HG02943 (cell line): ENCODE data around the gene EMP2.
"Not testable (repeated sequence)": the region's sequence is repeated elsewhere in the genome, so short reads cannot be mapped to it uniquely, and the experiment has no call there.

ENCODE experiments used
- ATAC-seq: cut with Tn5 transposase; IDR thresholded peaks from one replicate; pipeline ENCODE4 v1.9.1; 2021; ENCODE audit warnings: mild to moderate bottlenecking, low read depth, moderate library complexity; ENCODE audit not compliant: unreplicated experiment

Gene EMP2, protein sequence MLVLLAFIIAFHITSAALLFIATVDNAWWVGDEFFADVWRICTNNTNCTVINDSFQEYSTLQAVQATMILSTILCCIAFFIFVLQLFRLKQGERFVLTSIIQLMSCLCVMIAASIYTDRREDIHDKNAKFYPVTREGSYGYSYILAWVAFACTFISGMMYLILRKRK

DNA sequence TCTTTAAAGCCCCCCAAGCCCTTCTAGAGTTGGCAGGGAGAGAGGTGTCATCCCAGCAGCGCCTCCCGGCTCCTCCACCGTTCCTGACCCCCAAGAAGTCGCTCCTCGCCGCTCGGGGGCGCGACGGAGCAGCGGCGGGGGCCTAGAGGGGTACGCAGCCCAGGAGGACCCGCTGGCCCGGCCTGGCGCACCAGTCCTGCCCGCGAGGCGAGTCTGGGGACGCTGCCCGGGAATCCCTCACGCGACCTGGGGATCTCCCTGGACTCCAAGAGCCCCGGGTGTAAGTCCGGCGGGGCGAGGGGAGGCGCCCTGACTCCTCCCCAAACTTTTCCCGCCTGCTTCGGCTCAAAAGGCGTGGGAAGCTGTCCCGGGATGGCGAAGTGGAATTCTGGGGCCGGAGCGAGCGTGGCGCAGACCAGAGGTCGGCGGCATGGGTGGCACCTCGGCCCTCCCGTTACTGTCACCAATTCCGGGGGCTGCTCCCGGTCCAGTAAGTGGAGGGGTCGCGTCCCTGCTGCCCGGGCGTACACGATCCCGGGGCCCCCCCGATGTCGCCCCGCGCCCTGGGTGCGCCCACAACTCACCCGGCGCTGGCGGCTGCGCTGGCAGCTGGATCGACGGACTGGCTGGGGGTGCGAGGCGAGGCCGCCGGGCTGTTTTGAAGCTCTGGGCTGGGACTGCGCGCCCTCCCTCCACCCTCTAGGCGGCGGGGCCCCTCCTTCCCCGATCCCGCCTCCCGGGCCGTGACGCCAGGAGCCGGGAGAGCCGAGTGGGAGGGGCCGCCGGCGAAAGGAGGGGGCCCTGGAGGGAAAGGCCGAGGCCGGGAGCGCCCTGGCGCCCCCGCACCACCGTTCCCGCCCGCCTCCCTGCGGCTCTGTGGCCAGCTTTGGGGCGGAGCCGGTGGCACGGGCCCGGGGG lies at the start of gene EMP2:
Gene EMP2 (minus strand): TSS at position 634 of the 918 bp plus-strand sequence. CDS start 32,981 bp downstream, outside the sequence.
- ATAC-seq, result no peak

DNA sequence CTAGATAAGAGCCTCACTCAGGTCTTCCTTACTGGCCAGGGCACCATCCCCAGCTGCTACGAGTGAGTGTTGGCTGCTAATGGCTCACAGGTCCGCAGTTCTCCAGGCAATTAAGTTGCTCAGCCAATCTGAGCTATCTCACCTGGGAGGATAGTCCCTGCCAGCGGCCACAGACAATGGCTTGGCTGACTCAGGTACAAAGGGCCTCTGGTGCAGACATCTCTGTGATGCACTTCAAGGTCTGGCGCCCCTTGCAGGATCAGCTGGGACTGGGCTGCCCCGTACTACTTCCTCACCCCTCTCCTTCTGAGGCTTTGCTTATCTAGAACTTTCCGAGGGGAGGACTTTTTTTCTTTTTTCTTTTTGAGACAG lies 49.2 kb upstream of the EMP2 start:
- no peak for ATAC-seq

DNA sequence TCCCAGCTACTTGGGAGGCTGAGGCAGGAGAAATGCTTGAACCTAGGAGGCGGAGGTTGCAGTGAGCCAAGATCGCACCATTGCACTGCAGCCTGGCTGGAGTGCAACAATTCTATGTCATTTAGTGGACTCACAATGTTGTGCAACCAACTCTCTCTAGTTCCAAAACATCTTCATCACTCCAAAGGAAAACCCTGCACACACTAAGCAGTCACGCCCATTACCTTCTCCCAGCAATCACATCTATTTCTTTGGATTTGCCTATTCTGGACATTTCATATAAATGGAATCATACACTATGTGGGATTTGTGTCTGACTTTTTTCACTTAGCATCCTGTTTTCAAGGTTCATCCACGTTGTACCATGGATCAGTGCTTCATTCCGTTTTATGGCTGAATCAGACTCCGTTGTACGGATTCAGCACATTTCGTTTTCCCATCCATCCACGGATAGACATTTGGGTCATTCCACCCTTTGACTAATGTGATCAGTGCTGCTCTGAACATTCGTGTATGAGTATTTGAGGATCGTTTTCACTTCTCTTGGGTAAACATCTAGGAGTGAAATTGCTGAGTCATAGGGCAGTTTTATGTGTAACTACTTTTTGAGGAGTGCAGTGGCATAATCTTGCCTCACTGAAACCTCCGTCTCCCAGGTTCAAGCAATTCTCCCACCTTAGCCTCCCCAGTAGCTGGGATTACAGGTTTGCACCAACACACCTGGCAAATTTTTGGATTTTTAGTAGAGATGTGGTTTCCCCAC lies 45.4 kb upstream of the EMP2 start:
- no peak for ATAC-seq

DNA sequence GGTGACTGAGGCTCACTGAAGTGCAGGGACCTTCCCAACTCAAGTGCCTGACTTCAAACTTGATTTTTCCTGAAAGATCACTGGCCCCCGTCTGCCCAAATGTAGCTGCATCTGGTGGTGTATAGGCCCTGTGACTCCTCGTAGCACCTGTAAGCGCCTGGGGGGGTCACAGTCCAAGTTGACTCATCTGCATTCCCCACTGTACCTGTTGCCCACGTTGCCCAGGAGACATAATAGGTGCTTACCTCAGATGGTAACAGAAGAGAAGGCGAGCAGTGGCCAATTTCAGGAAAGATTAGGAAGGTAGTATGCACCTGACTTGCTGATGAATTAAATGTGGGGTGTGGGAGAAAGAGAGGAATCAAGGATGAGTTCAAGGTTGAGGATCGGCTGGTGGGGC lies 44.1 kb upstream of the EMP2 start:
- no peak for ATAC-seq

DNA sequence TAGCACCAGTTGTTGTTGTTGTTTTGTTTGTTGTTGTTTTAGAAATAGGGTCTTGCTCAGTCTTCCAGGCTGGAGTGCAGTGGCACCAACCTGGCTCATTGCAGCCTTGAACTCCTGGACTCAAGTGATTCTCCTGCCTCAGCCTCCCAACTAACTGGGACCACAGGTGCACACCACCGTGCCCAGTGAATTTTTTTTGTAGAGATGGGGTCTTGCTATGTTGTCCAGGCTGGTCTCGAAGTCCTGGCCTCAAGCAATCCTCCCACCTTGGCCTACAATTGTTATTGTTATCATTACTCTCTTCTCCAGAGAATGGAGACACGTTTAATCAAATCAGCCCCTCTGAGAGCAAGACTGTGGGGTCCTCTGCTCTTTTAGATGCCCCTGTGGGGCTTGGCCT lies 42.7 kb upstream of the EMP2 start:
- ATAC-seq, result no peak

DNA sequence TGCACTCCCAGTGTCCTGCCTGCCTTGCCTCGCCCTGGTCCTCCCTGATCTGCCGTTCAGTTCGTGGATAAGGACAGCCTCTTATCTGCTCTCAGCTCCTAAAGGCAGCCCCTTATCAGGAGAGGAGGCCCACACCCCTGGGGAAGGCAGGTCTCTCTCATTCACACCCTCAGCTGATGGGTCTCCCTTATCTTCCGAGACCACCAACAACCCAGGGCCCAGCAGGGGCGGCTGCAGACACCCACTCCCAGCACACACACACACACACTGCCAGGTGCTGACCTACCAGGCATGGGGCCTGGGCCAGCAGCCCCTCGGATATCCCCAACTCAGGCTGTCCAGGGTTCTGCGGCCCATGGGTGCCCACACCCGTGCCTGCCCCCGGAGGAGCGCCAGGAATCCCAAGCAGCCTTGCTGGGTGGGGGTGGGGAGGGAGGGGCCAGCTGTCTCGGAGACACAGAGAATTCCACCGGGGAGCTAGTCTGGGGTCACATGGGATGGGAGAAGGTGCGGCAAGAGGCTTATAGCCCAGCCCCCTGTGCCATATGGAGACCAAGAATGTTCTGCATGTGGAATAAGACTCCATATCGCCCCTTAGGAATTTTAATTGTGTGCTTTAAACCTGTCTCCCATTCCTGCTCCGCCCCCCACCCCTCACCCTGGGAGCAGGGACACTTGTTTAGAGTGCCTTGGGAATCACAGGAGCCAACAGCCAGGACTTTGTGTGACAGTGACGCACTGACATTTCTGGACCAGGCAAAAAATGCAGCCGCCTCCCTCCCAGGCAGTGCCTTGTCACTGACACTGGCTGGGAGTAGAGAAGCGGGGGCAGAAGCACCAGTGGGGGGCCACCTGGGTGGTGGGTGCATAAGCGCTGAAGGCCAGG lies 41.9 kb upstream of the EMP2 start:
- no peak for ATAC-seq

DNA sequence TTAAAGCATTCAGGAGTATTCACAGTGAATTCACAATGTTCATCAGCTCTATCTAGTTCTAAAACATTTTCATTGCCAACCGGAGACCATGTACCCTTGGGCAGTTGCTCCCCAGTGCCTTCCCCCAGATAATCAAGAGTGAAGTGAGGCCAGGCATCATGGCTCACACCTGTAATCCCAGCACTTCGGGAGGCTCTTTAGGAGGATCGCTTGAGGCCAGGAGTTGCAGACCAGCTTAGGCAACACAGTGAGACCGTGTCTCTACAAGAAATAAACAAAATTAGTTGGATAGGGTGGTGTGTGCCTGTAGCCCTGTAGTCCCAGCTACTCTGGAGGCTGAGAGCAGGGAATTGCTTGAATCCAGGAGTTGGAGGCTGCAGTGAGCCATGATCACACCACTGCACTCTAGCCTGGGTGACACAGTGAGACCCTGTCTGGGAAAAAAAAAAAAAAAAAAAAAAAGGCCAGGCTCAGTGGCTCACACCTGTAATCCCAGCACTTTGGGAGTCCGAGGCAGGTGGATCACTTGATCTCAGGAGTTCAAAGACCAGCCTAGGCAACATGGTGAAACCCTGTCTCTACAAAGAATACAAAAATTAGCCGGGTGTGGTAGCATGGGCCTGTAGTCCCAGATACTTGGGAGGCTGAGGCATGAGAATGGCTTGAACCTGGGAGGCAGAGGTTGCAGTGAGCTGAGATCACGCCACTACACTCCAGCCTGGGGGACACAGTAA lies 41.0 kb upstream of the EMP2 start:
- ATAC-seq, result not testable (repeated sequence)

DNA sequence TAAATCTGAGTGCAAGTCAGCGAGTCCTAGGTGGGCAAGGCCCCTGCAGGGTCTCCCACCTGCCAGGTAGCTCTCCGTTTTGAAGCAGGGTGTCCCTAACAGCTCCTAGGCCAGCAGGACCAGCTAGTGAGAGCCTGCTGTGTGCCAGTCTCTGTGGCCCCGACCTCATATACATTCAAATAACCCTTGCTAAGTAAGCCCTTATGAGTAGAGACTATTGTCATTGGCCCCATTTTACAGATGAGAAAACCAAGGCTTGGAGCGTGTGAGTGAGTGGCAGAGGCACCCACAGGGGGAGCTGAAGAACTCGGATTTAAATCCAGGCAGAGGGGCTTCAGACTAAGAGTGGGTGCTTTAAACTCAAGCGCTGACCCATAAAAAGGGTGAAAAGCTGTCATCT lies 39.7 kb upstream of the EMP2 start:
- no peak for ATAC-seq

DNA sequence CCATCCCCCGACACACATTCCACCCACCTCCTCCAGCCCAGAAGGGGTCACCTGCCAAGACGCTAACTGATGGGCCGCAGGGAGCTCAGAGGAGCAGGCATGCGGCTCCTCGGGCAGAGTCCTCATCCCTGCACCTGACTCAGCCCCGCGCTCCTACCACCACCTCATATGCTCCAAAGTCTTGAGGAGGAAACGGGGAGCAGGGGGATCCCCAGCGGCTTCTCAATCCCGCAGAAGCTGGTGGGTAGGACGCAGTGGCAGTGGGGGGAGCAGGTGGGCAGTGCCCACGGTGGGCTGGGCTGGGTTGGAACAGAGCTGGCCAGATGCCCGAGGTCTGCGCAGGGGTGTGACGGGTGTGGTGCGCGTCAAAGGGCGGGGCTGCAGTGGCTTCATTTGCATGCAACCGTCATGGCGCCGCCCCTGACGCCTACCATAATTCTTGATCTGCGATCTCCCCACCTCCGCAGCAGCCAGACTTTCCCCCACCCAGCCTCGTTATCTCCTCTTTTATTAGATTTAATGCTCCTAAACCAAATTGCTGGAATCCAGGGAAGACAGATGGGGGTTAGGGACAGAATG lies 39.0 kb upstream of the EMP2 start:
- no peak for ATAC-seq

DNA sequence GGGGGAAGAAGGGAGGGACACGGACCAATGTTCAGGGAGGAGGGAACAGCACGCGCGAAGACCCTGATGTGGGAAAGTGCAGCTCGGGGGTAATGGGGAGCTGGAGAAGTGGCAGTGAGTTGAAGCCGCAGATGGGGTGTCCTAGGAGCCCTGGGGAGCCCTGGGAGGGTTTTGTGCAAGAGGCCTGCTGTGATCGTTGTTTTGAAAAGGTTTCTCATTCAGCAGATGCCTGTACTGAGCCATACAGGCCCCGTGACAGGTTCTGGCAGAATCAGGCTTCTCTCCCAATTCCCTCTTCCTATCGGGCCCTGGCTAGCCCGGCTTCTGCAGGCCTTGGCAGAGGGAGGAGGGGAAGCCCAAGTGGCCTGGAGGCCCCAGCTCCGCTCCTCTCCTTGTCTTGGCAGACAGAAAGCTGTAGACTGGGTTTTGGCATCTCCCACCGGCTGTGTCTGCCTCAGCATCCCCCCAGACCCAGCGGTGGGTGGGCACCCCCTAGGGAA lies 38.4 kb upstream of the EMP2 start:
- no peak for ATAC-seq

DNA sequence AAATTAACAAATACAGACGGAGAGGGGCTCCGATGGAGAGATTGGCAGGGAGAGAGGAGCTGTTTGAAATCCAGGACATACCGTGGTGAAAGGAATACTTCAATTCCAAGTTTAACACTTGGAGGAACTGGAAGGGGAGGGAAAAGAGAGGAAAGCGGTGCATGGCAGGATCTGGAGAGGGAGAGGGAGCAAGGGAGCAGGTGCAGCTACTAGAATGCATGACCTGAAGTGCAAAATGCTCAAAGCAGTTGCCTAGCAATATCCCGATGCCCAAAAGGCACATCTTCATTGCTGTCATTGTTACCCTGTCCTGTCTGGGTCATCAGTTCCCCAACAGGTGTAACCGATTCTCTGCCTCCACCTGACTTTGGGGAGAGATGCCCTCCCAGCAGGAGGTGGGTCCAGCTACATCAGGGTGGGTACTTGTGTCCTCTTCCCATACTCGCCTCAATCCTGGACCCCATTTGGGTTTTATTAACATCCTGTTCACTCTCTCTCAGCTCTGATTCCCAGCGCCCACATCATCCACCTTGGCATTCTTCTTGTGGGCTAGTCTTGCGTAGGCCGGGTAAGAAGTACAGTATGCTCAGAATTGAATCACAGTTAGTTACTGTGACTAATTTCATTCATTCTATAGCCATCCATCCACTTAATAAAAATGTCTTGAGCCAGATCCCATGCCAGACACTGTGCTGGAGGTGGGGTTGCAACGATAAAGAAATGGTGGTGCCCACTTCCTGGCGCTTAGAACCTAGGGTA lies 37.4 kb upstream of the EMP2 start:
- no peak for ATAC-seq

DNA sequence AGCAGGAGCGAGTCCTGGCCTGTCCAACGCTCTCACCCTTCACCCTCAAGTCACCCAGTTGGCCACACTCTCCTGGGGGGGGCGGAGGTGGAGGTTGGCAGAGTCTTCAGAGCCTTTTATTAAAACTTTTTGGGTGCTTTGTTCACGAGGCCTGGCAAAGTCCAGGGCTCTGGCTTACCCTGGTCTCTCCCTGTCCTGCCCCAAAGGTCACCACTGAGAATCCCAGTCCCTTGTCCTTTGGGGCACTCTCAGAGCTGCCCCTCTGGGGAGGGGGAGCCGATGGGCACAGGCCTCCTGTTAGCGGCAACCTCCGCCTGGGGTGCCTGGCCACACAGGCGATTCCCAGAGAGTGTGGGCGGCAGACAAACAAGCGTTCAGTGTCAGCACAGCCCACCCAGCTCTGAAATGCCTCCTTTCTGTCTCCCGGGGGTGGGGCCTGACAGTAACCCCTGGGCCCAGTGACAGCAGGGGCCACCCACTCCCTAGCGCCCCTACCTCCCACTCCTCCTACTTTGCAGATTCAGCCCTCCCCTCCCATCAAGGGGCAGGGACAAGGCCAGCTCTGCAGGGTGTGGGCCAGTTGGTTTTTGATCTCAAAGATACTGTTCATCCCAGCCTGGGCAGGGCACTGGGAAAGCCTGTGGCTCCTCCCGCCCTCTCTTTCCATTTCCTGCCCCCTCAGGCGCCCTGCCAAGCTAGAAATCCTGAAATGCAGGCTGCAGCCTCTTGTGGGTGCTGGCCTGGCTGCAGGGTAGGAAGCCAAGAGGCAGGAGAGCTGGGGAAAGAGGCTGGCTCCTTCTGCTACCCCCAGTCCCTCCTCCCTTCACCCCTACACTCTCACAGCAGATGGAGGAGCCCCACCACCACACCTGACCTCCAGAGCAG lies 36.6 kb upstream of the EMP2 start:
- no peak for ATAC-seq

DNA sequence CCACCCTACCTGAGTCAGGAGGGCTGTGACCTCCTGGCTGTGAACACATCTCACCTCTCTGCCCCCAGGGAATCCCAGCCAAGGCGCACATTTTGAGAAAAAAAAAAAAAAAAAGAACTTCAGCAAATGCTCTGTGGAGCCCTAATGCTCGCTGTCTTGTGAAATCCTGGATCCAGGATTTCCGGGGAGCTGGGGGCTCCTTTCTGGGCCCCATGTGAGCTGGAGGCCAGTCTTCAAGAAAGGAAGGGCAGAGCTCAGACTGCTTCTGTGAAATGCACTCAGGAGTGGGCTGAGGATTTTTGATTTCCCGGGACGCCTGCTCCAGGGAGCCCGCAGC lies 36.0 kb upstream of the EMP2 start:
- ATAC-seq, result no peak

DNA sequence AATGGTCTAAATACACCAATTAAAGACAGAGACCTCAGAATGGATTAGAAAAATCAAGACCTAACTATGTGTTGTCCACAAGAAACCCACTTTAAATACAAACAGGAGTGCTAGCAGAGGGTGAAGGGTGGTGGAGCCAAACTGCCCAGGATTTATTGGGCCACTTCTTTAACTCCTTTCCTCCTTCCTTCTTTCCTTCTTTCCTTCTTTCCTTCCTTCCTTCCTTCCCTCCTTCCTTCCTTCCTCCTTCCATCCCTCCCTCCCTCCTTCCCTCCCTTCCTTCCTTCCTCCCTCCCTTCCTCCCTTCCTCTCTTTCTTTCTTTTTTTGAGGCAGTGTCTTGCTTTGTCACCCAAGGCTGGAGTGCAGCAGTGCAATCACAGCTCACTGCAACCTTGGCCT lies 34.3 kb upstream of the EMP2 start:
- ATAC-seq, result no peak

DNA sequence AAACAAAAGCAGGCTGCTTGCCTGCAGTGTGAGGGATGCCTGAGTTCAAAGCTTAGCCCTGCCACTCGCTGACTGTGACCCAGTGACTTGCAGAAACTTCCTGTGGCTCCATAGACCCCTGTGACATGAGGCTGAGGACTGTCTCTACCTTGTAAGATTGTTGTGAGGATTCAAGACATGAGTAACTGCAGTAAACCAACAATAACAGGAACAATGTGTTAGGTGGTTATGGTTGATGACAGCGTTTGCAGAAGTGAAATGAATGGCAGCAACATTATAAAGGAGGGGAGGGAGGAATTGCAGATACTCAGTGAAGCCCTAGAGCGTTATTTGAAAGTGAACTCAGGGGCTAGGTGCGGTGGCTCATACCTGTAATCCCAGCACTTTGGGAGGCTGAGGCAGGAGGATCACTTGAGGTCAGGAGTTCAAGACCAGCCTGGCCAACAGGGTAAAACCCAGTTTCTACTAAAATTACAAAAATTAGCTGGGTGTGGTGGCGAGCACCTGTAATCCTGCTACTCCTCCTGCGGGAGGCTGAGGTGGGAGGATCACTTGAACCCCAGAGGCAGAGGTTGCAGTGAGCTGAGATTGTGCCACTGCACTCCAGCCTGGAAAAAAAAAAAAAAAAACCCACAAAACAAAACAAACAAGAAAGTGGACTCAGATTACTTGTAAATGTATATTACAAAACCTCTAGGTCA lies 33.5 kb upstream of the EMP2 start:
- ATAC-seq, result no peak

DNA sequence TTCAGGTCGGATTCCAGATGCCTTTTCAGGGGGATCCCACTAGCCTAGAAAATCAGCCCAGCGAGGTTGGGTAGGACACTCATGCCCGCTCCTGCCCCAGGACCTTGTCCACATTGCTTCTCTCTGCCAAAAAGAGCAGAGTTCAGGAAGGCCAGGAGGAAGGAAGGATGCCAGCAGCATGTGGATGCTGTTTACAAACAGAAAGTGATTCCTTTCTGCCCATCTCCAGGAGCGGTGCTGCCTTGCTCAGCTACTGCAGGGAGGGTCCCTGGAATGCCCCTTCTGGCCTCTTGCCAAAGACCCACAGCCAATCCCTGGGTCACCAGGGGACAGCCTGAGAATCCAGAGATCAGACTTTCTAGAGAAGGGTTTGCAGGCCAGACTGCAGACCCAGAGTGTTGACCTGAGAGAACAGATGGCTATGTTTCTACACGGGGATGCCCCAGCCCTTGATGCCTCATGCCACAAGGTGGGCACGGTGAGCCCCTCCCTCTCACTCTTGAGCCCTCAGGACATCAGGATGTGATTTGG lies 32.3 kb upstream of the EMP2 start:
- ATAC-seq, result no peak

DNA sequence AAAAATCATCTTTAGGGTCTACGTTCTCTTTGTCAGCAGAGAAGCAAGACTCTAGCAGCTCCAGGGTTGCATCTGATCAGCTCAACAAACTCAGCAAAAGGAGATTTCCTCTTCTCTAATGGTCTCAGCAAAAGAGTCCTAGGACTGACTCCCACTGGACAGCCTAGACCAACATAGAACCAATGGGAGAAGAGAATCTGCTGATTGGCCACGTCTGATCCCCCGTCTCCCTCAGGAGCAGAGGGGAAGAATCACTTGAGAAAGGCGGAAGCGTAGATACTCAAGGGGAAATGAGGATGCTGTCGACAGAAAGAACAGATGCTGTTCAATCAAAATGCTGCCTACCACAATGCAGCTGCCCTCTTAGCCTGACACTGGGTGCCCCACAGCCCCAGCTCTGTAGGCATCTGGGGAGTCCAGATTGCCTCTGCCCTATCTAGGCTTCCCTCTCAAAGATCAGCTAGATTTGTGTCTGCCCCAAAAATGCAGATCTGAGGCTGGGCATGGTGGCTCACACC lies 31.5 kb upstream of the EMP2 start:
- ATAC-seq, result no peak
